Endometrium (tissue), 2 donors: ENCODE measurements around the gene P3H4.
"Not testable (repeated sequence)": the region's sequence is repeated elsewhere in the genome, so short reads cannot be mapped to it uniquely, and the experiment has no call there.

Experiments
- FAIRE-seq: peaks from 2 replicates; lab custom pipeline; 2012; peaks lifted over from hg19 to GRCh38; lab: Jason Lieb, UNC
- donor health status: control.
- donor health status: control.

The P3H4 gene

DNA sequence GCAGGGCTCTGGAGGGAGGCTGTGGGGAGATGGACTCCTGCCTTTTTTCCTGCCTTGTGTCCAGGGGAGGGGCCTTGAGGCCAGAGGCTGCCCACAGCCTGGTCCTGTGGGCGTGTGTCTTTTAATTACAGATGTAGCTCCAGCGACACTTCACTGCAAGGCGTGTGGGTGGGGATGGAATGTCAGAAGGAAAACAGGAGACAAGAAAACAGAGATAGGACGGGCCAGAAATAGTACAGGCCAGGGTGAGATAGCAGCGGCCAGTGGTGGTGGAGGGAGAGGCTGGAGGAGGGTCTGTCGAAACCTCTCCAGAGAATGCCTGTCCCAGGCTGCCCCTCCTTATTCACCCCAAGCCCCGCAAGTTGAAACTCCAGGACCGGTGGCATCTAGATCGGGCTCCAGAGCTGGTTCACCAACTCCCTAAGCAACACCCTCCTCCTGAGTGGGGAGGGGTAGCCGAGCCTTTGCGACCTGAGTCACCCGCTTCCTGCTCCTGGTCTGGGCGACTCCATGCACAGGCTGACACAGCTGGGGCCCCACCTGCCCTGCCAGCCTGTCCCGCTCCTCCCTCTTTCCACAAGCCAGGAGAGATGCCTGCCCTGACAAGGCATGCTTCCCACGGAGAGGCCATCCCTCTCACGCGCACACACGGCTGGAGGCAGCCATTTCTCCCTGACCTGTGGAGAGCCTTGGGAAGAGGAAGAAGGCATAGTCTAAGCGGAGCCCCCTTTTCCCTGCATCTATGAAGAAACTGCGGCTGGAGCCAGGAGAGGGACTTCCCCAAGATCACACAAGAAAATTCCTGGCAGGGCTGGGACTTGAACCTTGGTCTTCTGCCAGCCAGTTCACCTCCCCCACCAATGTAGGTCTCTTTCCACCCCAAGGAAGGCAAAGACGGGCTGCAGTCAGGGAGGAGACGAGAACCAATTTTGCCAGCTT lies 18.6 kb downstream of the P3H4 start:
- FAIRE-seq: no peak

DNA sequence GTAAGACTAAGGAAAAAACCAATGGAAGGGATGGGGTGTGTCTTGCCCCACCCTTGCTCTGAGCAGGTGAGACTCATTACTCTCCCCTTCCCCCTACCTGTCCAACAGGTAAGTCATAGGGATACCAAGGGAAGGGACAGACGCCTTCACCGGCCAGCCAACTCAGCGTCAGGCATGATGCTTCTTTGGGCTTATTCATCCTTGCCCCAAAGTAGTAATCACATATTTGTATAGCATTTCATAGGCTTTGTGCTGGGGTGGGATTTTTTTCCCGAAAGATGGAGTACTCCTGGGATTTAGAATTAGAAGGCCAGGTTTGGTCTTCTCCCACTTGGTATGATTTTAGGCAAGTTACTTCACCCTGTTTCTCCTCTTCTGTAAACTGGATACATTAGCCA lies 24.7 kb downstream of the P3H4 start:
- FAIRE-seq: no peak

DNA sequence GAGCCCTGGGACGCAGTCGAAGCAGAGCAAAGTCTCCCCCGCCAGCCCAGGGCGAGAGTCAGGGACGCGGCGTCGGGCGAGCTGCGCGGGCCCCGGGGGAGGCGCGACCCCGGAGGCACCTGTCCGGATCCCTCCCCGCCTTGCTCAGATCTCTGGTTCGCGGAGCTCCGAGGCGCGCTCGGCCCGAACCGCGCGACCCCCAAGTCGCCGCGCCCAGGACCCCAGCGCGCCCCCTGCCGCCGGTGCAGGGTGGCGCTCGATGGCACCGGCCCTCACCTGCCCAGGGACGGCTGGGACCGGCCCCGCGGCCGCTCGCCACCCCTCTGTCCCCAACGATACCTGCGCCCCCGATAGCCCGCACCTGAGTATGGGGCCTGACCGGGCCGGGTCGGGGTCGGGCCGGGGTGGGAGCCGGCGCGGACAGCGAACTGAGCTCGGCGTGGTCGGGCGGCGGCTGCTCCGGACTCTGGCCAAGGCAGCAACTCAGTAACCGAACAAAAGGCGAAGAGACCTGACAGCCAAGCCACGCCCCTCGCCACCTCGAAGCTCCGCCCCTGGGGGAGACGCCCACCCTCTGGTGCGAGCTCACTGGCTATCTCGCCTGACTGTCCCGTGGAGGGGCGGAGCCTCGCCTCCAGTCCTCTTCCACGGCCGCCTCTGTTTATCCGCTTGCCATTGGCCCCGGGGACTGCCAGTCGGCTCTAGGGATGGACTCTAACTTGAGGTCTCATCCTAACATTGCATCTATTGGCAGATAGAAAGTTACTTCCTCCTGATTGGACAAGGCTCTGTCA lies 25.3 kb downstream of the P3H4 start, which contains the start of gene JUP:
JUP (minus strand) TSS at position 485 of the 794 bp plus-strand sequence. CDS start 14,857 bp downstream, outside the sequence.
- FAIRE-seq: peak; percentile 91

DNA sequence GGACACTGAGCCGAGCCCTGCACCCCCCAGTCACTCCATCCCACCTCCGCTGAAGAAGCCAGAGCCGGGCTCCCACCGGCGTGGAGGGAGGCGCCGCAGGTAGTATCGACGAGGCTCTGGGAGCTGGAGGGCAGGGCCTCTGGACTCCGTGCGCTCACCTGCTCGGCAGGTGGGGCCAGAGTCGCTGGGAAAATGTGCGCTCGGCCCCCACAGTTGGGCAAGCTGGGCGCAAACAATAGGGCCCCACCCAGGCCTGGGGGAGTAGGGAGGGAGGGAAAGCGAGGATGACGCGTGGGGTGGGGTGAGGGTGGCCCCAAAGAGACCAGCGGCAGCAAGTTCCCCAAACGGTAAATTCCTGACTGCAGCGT lies 25.9 kb downstream of the P3H4 start:
- FAIRE-seq: no peak

DNA sequence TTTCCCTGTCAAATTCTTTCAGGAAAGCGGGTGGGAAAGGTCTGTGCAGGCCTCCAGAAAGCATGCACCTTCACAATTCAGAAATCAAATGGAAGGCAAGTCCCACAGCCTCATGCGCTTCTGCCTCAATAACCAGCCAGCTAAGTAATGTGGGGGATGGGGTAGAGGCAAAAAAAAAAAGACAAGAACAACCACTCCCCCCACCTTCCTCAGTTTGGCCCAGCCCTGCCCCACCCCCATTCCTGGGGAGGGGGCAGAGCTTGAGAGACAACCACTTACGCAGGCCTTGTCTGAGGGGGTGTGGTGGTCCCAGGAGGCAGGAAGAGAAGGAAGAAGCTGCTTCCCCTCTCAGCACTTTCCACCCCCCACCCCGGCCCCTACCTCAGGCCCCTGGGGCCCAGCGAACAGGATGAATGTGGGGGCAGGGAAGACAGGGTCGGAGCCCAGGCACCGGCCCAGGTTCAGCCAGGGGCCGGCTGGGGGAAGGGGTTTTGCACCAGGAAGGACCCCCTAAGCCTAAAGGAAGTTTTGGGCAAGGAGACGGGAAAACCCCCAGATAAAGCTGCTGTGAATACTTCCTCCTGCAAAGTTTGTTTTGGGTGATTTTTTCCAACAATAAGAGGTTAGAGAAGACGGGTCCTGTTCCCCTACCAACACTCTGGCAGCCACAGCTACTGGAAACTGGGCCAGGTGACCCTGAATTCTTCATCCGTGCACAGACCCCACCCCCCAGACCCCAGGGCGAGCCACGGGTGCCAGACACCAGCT lies 26.5 kb downstream of the P3H4 start:
- no peak for FAIRE-seq

DNA sequence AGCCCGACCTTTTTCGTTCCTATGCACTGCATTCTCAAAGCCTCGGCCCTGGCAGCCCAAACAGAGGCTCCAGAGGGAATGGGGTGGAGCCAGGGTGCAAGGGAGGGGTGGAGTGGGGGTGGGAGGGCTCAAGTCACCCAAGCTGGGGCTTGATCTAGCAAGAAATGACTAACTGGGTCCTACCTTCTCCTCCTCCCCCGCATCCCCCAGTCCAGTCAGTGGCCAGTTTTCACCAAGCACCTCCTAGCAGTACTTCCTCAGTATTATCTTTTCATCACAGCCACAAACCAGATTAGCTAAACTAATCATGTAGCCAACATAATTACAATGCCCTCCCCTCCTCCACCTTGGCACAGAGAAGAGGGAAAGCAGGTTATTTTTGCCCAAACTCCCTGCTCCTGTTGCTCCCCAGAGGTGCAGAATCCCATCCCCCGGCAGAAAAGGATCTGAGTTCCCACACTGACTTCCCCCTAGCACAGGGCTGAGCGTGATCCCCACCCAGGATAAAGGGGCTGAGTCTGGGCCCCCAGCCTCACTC lies 27.5 kb downstream of the P3H4 start:
- no peak for FAIRE-seq

DNA sequence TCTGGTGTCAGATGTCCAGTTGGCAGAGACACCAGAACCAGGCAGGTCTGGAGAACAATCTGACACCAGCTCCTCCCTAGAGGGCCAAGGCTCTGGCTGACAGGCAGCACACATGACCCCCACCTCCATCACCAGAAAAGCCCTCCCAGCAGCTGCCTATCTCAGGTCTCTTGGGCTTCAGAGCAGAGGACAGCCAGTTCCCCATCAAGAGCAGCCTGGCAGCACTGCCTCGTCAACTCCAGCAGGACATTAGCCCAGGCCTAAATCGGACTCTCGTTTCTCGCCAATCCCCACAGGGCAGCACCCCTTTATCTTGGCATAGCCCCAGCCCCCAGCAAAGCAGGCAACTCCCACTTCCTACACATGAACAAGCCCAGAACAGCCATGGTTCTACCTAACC lies 29.6 kb downstream of the P3H4 start:
- FAIRE-seq: no peak

DNA sequence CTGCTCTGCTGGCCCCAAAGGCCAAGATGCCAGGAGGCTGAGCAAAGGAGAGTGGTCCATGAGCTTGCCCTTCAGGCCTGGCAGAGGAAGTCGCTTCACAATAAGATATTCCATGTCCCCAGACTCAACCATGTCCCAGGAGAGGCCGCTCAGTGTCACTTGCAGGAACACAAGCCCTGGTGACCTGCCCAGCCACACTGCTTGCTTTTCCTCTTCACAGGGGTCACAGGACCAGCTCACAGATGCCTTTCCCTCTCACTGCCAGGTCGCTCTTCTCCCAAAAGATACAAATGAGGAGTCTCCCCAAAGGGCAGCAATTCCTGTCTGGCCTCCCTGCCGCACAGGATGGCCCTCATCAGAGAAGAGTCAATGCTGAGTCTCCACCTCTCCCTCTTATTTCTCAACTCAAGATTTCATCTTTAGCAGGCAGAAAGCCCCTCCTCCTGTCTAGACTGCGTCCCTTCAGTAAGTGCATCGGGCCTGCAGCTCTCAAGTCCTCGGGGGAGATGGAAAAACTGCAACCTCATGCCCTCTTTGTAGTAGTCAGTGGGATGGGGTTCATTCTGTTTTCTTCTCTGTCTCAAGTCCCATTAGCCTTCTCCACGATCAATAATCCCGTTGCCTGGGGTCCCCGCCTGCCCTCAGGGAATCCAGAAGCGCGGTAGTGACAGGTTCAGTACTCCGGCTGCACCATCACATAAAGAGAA lies 30.2 kb downstream of the P3H4 start:
- FAIRE-seq: no peak

DNA sequence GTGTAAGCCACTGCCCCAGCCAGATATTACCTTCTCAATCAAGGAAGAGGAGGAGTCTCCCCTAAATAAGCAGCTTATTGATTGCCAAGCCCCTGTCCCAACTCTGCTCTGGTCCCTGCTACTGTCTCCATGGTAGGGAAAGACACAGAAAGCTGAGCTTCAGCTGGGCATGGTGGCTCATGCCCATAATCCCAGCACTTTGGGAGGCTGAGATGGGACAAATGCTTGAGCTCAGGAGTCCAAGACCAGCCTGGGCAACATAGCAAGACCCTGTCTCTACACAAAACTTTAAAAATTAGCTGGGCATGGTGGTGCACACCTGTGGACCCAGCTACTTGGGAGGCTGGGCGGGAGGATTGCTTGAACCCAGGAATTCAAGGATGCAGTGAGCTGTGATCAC lies 31.8 kb downstream of the P3H4 start:
- FAIRE-seq: no peak

DNA sequence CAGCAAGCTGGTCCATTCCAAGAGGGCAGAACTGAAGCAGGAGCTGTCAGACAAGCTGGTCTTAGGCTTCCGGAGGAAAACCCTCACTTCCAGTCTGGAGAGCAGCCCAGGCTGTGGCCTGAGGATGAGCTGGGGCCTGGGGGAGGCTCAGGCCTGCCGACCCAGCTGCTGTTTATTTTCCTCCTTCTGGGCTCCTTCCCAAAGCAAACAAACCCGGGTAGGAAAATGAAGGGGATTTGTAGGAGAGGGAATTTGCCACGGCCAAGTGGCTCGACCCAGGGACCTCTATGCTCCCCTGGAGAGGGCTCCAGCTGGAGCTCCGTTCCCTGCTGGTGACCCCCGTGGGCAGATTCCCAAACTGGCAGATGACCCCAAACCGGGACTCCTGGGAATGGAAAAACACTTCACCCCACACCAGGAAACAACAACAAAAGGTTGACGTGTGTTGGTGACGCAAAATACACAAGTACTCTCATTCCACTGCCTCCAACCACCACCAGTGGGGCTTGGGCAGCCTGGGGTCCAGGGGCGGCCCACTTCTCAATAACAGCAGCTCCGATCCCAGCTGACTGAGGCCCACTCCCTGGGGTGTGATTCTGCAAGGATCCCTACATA lies 34.1 kb downstream of the P3H4 start:
- peak; percentile 58 for FAIRE-seq

DNA sequence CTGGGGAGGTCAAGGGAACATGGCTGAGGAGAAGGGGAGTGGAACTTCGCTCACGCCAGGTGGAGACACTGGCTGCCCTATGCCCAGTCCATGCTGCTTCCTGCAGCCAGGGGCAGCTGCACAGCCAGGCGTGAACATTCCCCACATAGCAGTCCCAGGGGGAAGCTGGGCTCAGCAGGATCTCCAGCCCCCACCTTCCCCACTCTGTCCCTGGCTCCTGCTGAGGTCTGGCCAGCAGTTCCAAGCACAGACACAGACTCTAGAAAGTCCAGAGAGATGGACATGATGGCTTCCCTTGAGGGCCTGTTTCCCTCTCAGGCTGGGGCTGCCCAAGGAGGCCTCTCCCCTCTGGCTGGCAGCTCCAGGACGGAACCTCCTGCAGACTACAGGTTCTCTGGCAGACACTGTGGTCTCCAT lies 34.6 kb downstream of the P3H4 start:
- no peak for FAIRE-seq

DNA sequence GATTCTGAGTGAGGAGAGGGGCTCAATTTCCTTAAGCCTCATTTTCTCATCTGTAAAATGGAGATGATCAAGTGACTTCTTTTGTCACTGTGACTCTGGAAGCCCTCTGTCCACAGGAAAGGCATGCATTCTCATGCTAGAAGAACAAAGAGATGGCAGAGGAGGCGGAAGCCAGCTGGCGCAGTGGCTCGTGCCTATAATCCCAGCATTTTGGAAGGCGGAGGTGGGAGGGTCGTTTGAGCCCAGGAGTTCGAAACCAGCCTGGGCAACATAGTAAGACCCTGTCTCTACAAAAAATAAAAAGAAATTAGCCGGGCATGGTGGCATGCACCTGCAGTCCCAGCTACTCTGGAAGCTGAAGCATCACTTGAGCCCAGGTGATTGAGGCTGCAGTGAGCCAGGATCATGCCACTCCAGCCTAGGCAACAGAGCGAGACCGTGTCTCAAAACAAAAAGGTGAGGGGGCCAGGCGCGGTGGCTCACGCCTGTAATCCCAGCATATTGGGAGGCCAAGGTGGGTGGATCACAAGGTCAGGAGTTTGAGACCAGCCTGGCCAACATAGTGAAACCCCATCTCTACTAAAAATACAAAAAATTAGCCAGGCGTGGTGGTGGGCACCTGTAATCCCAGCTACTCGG lies 35.4 kb downstream of the P3H4 start:
- not testable (repeated sequence) for FAIRE-seq

DNA sequence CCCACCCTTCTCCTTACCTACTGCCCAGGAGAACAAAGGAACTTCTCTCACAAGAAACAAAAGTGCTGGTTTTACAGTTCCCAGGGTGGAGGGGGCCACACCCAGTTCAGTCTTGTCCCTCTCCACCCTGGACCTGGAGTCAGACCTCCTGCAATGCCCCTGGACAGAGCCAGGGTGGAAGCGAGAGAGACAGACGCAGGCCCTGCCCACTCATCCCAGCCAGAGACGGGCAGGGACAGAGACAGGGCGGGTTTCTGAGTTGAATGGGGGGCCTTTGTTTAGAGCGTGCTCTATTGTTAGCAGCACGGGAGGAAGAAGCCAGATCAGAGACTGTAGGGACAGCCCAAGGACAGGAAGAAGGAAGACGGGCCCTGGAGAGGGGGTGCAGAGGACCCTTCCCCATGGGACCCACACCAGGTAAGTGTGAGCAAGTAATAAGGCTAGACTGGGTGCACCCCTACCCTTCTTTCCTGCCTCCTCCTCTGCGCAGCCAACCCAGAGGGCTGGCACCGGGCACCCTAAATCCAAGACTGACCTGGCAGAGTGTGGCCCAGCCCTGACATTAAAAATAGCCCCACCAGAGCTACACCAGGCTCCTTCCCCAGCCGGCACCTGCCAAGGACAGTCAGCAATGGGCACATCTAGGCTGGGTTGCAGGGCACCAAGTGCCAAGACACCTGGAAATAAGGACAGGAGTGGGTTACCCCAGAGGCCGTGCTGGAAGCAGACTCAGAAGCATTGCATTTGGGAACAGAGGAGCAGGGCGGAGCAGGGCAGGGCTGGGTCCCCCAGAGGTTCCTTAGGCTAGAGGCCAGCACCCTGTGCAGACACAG lies 36.1 kb downstream of the P3H4 start:
- no peak for FAIRE-seq

DNA sequence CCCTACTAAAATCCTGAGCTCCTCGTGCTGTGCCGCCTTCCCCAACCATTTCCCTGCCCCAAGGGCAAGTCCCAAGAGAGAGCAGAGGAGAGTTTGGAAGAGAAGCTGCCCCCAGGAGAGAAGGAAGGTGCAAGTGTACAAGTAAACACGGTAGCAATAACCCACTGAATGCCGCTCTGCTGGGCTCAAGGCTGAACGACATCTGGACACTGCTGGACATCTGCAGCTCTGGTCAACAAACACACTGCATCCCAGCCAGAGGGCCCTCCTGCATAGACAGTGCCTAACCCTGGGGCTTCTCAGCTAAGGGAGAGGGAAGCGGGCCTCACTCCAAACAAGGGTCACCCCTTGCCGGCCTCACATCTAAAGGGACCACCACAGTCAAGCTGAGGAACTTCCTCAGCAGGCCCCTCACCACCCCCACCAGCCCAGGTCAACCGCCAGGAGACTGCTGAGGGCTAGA lies 38.0 kb downstream of the P3H4 start:
- FAIRE-seq: no peak

DNA sequence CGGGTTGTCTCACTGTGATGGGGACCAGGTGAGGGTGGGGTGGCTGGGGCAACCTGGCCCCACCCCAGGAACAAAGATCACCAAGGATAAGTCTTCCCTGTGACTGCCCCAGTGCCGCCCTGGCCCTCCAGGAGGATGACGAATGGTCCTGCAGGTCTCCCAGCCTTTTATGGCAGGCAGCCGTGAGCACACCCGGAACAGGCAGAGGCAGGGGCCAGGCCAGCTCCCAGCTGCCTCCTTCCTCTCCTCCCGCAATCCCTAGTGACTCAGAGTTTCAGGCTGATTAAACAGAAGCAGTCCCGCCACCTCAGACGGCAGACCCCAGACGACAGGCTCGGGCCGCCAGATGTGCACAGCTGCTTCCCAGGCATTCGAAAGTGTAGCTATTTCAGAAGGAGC lies 38.6 kb downstream of the P3H4 start:
- no peak for FAIRE-seq

DNA sequence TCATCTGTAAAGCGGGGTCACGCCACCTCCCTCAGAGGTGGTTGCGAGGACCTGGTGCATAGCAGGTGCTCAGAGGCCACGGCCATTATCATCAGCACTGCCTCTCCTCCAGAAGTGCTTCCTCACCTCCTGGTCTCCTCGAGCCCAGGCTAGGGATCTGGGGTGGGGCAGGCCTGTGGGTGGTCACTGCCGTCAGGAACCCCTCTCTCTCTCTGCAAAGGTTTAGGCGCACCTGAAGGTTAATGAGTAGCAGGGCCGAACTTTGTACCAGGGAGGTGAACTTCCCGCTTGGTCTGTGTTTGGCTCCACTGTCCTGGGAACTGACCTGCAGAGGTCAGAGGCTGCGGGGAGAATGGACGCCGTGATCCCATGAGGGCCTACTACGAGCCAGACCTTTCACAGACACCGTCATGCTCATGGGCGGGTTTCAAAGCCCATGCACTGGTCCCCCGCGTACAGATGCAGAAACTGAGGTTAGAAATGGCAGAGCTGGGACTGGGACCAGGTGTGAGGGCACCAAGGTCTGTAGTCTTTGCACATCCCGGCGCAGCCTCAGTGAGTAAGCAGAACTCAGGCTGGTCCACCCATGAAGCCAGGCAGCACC lies 39.1 kb downstream of the P3H4 start:
- no peak for FAIRE-seq

DNA sequence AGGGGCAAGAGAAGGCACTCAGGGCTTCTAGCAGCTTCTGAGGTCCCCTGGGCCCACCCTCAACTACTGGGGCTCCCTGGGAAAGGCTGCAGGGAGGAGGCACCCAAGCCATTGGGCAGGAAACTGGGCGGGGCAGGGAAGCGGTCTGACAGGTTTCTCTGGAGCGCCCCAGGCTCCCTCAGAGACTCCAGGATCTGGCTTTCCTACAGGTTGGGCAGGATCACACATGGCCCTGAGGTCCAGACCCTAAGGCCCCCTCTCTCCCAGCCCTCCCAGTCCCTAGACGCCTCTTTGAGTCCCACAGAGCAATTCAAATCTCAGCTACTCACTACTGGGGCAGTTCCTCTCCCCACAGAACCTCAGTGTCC lies 39.5 kb downstream of the P3H4 start:
- FAIRE-seq: no peak

DNA sequence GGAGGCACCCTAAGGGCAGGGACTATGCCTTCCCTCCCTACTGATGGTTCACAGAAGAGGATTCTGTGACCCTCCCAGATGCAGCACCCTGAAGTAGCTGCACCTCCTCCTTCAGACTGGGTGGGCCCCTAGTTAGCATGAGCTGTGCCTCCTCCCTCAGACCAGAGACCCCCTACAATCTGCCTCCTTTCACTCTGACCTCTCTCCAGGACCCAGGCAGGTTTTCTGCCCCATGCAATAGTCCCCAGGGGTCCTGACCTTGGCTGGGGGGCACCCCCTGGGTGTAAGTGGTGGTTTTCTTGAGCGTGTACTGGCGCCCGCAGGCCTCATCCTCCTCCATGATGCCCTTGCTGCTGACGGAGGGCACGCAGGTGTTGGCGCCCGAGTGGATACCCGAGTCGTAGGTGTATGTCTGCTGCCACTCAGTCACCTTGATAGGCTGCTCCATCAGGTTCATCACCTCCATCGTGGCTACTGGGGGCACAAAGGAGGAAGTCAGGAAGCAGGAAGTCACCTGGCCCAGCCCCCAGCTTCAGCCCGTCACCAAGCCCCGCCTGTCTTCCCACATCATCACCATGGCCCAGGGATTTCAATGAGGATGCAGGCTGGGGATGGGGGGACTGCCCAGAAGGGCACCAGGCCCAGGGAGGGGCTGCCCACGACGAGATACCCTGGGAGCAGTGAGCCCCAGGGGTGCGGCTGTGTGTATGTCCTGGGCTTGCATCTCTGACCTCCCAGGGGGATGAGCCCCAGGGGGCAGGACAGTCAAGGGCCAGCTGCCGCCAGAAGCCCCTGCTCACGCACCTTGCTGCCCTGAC lies 40.2 kb downstream of the P3H4 start:
- FAIRE-seq: no peak
